Measurements from ENCODE around the gene ZMIZ1.

- TF ChIP-seq CTCF (IDR thresholded peaks at IDR 0.05) (no peak), REST (IDR thresholded peaks at IDR 0.05; ENCODE audit: insufficient read depth in 1 of 2, low read depth in 2 of 2, low read length in 1 of 2) (no peak), SIN3A (IDR thresholded peaks at IDR 0.05; ENCODE audit: borderline replicate concordance, insufficient read depth, low read depth, low read length) (no peak)
These were observed 203.6 kb downstream of the ZMIZ1 start for GRCh38 chr10:79272353-79272752.
